Sigmoid colon (tissue), 3 donors: ENCODE results near the gene FAXC.

ENCODE experiments used
- CTCF ChIP-seq, 4 experiments: fragments of 450-650 bp in 3 of 4; fragments of 200-600 bp in 1 of 4; IDR thresholded peaks; one replicate each; pipeline ENCODE4 v1.5.1; 2016 to 2019; ENCODE audit warnings: antibody characterized with exemption in 4 of 4, mild to moderate bottlenecking in 3 of 4, moderate library complexity in 2 of 4
- POLR2A ChIP-seq, 2 donors: fragments of 450-650 bp; IDR thresholded peaks; one replicate each; pipeline ENCODE4 v1.6.1; 2016; ENCODE audit warnings: antibody characterized with exemption in 2 of 2, mild to moderate bottlenecking in 2 of 2, moderate library complexity in 2 of 2

GRCh38 chr6:99341862-99342455 lies 7.5 kb downstream of the FAXC start:
- no peak for TF ChIP-seq CTCF (IDR thresholded peaks at IDR 0.05)
- TF ChIP-seq POLR2A (IDR thresholded peaks at IDR 0.05) = no peak
